Measurements from ENCODE around the gene H2AZ1.
A peak's percentile ranks its signal among the peaks of the same experiment; 100 is the strongest.

- TF ChIP-seq CTCF (IDR thresholded peaks at IDR 0.05), result peak; percentile 84 to 91 (median 86)
- TF ChIP-seq POLR2A (IDR thresholded peaks at IDR 0.05), result no peak
These were observed 759 bp downstream of the H2AZ1 start for GRCh38 chr4:99949034-99949998.

Data from right lobe of liver (tissue), 4 donors.